HG03442 (cell line): ENCODE measurements around the gene PTGES2.

Experiments
- ATAC-seq: cut with Tn5 transposase; IDR thresholded peaks from one replicate; pipeline ENCODE4 v1.9.1; 2021; ENCODE audit warnings: mild to moderate bottlenecking, moderate library complexity; ENCODE audit not compliant: unreplicated experiment

Gene PTGES2

GRCh38 chr9:128106181-128106939, 21.2 kb downstream of the PTGES2 start:
- ATAC-seq = no peak

GRCh38 chr9:128105538-128106175, 21.9 kb downstream of the PTGES2 start:
- ATAC-seq = no peak

DNA sequence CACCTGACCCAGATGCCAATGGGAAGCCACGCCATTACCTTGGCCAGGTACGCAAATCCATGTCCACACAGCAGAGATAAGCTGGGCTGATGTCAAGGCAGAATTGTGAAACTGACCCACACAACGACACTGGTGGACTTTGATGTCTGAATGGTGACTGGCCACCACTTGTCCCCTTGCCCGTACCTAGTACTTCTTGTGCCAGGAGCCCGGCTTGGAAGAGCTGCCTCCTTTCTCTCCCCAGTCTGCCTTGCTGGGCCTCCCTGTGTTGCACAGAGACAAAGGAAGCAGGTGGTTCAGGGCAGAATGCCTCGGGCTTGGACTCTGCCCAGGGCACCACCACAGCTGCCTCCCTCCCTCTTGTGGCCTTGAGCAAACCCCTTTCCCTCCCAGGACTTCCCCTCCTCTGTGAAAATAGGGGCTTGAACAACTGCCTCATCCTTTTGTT, 23.3 kb downstream of the PTGES2 start:
- no peak for ATAC-seq

- no peak for ATAC-seq
Observed at GRCh38 chr9:128103589-128103962, 24.0 kb downstream of the PTGES2 start.

- no peak for ATAC-seq
Observed at GRCh38 chr9:128102861-128103588, 24.5 kb downstream of the PTGES2 start.

GRCh38 chr9:128102196-128102595, 25.3 kb downstream of the PTGES2 start:
- ATAC-seq = no peak

DNA sequence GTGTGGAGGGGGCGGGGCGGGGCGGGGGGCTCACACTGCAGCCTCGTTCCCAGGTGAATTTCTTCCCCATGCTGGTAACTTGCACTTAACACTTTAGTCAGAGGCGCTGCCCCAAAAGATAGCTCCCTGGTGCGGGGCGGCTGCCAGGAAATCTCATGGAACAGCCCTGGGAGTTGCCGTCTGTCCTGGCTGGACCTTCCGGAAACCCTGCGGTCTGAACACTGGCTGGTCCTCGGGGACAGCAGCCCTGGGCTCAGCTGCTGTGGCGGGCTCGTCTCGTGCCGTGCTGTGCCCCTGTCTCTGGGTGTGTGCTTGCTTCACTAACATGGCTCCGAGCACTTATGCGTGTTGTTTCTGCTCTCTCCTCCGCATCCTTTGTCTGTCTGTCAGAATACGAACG, 25.8 kb downstream of the PTGES2 start:
- no peak for ATAC-seq

GRCh38 chr9:128101231-128101661, 26.3 kb downstream of the PTGES2 start:
- ATAC-seq = no peak

- ATAC-seq = no peak
Observed at GRCh38 chr9:128100581-128100980, 26.9 kb downstream of the PTGES2 start.

- ATAC-seq = no peak
Observed at GRCh38 chr9:128099932-128100491, 27.5 kb downstream of the PTGES2 start.

- no peak for ATAC-seq
Observed at GRCh38 chr9:128099231-128099931, 28.1 kb downstream of the PTGES2 start.

- no peak for ATAC-seq
Observed at GRCh38 chr9:128098297-128099230, 29.0 kb downstream of the PTGES2 start.

DNA sequence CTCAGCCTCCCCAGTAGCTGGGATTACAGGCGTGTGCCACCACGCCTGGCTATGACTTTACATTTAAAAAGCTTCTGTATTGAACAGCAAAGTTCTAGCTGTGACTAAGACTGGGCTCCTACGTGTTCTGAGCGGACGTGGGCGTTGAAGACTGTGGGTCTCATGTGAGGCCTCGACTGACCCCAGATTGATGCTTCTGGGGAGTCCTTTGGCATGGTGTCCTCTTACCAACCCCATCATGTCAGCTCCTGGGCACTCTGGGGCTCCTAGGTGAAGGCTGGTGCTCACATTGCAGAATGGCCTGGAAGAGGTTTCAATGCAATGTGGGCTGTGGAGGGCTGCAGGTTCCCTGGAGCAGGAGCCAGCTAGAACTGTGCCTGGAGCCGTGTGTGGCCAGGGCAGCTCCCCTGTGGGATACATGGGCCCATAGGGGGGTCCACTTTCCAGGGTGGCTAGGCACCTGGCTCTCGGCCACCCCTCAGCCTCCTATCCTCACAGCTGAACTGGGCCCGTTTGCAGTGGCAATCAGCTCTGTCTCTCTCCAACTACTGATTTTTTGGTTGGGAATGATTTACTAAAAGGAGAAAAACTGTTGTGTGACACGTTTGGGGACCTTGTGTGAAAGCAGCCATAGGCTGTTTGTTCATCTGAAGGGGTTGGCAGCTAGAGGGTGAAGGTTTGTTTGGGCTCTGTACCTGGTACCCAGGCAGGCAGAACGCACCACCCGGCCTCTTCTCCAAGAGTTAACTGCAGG, 29.8 kb downstream of the PTGES2 start:
- ATAC-seq = no peak

DNA sequence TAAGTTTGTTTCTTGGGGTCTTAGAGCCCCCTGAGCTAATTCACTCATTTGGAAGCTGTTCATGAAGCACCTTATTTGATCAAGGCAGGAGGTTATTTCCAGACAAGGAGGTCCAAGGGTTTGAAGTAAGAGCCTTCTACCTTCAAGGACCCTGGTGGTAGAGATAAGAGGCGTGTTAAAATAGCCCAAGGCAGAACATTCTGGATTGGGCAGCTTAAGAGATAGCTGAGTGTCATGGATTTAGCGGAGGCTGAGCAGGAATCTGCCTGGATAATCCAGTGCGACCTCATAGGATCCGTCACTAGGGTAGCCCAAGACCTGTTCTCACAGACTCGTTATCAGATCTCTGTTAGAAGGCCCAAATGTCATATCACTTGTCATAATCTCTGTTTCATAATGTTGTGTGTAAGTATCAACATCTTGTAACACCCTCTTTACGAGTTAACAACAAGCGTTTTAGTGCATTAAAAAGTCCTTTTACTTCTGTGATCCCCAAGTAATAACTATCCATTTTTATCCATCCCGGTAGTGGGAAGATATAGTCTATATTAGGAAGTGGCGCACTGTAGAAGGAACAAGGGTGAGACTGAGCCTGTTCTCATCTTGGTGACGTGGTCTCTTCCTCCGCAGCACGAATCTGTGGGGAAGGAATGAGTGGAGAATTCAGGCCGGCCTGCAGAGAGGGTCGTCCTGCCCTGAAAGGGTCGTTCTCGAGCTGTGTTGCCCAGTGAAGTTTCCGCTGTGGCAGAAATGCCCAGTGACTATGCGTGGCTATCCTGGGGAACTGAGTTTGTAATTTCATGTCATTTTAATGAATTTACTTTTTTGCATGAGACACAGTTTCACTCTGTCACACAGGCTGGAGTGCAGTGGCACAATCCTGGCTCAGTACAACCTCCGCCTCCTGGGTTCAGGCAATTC, 30.7 kb downstream of the PTGES2 start:
- no peak for ATAC-seq

DNA sequence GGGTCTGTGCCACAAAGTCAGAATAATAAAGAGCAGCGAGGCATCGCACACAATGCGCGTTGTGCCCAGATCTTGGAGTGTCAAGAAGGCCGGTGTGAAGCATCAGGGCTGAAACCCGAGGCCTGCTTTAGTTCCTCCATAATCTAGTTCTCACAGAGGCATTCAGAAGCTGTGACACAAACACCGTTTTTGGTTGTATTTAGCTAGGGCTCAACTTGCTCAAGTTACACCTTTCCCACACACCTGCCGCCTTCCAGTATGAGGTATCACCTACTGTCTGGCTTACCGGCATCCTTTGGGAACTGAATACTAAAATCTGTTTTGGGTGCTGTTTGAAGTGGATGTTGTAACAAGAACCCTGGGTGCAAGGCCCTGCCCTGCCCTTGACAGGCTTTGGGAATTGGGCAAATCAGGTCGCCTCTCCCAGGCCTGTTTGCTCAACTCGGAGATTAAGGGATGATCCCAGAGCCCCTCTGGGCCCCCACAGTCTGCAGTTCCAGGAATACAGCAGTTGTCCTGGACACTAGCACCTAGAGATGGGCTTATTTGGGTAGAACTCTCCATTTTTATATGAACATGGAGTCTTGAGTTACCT, 32.5 kb downstream of the PTGES2 start:
- ATAC-seq = no peak

- ATAC-seq = peak; percentile 78
Observed at GRCh38 chr9:128094166-128094949, 33.2 kb downstream of the PTGES2 start.

DNA sequence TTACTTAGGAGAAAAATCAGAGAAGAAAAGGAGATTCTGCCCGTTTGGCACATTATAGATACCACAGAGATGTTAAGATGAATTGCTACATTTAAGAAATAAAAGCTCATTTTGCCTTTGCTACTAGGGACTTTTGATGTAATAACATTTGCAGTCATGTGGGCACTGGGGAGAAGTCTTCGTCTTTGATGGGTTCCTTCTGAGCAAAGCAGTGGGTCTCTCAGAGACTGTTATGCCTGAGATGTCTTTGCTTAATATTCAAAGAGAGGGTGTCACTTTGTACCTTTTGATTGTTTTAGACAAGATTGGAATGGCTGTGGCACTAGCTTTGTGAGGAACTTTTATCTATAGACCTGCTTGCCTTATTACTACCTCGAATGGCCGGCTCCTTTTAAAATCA, 34.5 kb downstream of the PTGES2 start:
- ATAC-seq = no peak
